Peyer's patch (tissue), 4 donors: ENCODE results near the gene ECHDC1.

Source experiments
- POLR2A ChIP-seq, 2 donors: fragments of 450-650 bp; IDR thresholded peaks; one replicate each; pipeline ENCODE4 v1.5.1; 2017; ENCODE audit warnings: antibody characterized with exemption in 2 of 2, mild to moderate bottlenecking in 2 of 2, moderate library complexity in 2 of 2
- TF ChIP-seq, protein P1 (sequence below), 6 experiments: fragments of 450-650 bp in 4 of 6; fragments of 200-600 bp in 2 of 6; sonication (generic) in 1 of 6; IDR thresholded peaks; one replicate each; pipeline ENCODE4 v1.5.1; 2017 to 2019; ENCODE audit warnings: antibody characterized with exemption in 6 of 6, mild to moderate bottlenecking in 3 of 6, moderate library complexity in 1 of 6

DNA sequence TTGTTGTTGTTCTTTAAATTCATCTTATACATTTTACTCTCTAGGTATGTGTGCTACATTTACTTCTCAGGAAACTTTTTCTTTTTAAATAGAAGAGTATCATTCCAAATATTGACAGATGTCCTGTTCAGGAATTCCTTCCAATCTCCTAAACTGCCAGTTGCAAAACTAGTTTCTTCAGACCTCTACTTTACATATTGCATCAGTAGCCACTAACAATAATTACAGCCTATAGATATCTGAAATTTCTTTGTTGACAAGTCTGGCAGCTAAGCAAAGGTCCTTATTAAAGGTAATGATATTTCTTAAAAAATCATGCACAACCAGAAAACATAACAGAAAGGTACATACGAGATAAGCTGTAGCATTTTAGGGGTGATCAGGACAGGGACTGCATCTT is 4.5 kb downstream of the ECHDC1 start:
- TF ChIP-seq, protein P1, sequence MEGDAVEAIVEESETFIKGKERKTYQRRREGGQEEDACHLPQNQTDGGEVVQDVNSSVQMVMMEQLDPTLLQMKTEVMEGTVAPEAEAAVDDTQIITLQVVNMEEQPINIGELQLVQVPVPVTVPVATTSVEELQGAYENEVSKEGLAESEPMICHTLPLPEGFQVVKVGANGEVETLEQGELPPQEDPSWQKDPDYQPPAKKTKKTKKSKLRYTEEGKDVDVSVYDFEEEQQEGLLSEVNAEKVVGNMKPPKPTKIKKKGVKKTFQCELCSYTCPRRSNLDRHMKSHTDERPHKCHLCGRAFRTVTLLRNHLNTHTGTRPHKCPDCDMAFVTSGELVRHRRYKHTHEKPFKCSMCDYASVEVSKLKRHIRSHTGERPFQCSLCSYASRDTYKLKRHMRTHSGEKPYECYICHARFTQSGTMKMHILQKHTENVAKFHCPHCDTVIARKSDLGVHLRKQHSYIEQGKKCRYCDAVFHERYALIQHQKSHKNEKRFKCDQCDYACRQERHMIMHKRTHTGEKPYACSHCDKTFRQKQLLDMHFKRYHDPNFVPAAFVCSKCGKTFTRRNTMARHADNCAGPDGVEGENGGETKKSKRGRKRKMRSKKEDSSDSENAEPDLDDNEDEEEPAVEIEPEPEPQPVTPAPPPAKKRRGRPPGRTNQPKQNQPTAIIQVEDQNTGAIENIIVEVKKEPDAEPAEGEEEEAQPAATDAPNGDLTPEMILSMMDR (IDR thresholded peaks at IDR 0.05), result no peak
- no peak for TF ChIP-seq POLR2A (IDR thresholded peaks at IDR 0.05)
